Panc1 (cell line): ENCODE data around the gene DPYD. TPM values are rescaled to one million over a fixed set of nuclear protein-coding genes. Genes with fewer than 3 reads are reported as not detected.

Experiments
- ATAC-seq: fragments of 200-7000 bp; cut with Tn5 transposase; 2 replicates; pipeline ENCODE4 v1.9.1; 2020; ENCODE audit warnings: mild to moderate bottlenecking, moderate library complexity
- BruUV-seq: library from RNA; stranded (reverse); fragments of 400-500 nt; replicated peaks from 2 replicates; lab custom pipeline; 2021; lab: Mats Ljungman, UMichigan
- CTCF ChIA-PET: fragments of 300-600 bp; sonication (Branson Sonifier 250); formaldehyde crosslinking; loops from one replicate; lab custom pipeline; 2022; ENCODE audit warnings: antibody characterized with exemption; lab: Charles Lee
- POLR2A ChIA-PET: fragments of 300-600 bp; sonication (Branson Sonifier 250); formaldehyde crosslinking; loops from one replicate; lab custom pipeline; 2022; ENCODE audit warnings: antibody characterized with exemption; lab: Charles Lee
- DNase-seq: peaks from one replicate; pipeline ENCODE4 v3.0.0-alpha.2; 2010; ENCODE audit warnings: low read depth, low spot score
- H3K27ac ChIP-seq: 2 replicates; pipeline ENCODE4 v1.5.1; 2011; ENCODE audit warnings: mild to moderate bottlenecking, low read length, inconsistent platforms
- H3K27me3 ChIP-seq: fragments of 200-500 bp; sonication (Bioruptor generic); 2 replicates; pipeline ENCODE4 v1.6.0; 2014; ENCODE audit warnings: low read length, inconsistent platforms; ENCODE audit not compliant: control insufficient read depth, insufficient read depth
- H3K36me3 ChIP-seq: fragments of 200-500 bp; sonication (Bioruptor generic); 2 replicates; pipeline ENCODE4 v1.5.1; 2014; ENCODE audit warnings: inconsistent platforms, mild to moderate bottlenecking, low read length, moderate library complexity; ENCODE audit not compliant: control insufficient read depth, insufficient read depth
- H3K4me1 ChIP-seq: 2 replicates; pipeline ENCODE4 v1.5.1; 2011; ENCODE audit warnings: inconsistent platforms, mild to moderate bottlenecking, low read length, moderate library complexity; ENCODE audit not compliant: control insufficient read depth, insufficient read depth
- H3K4me3 ChIP-seq, 2 experiments: 2 replicates each; pipeline ENCODE4 v1.5.1; 2011 to 2012; ENCODE audit warnings: low read depth in 2 of 2, low read length in 2 of 2, mild to moderate bottlenecking in 2 of 2, inconsistent platforms in 1 of 2, moderate library complexity in 1 of 2
- H3K9me3 ChIP-seq: fragments of 200-500 bp; sonication (Bioruptor generic); 2 replicates; pipeline ENCODE4 v1.5.1; 2014; ENCODE audit warnings: low read depth, mild to moderate bottlenecking, inconsistent platforms, low read length, moderate library complexity; ENCODE audit not compliant: control insufficient read depth, insufficient read depth
- CTCF ChIP-seq: fragments of 450-650 bp; IDR thresholded peaks from 2 replicates; pipeline ENCODE4 v1.5.1; 2017; ENCODE audit warnings: mild to moderate bottlenecking
- POLR2AphosphoS5 ChIP-seq: IDR thresholded peaks from 2 replicates; pipeline ENCODE4 v1.6.1; 2012; ENCODE audit warnings: mild to moderate bottlenecking, low read depth, low read length, moderate library complexity
- REST ChIP-seq, 2 experiments: IDR thresholded peaks; 2 replicates each; pipeline ENCODE4 v1.6.1; 2011 to 2012; ENCODE audit warnings: low read depth in 2 of 2, control low read depth in 1 of 2, low read length in 1 of 2, mild to moderate bottlenecking in 1 of 2, moderate library complexity in 1 of 2; ENCODE audit not compliant: insufficient read depth in 1 of 2
- SIN3A ChIP-seq: IDR thresholded peaks from 2 replicates; pipeline ENCODE4 v1.6.1; 2012; ENCODE audit warnings: low read depth, mild to moderate bottlenecking, low read length, moderate library complexity, borderline replicate concordance; ENCODE audit not compliant: insufficient read depth
- TCF7L2 ChIP-seq: IDR thresholded peaks from 2 replicates; pipeline ENCODE4 v1.6.1; 2011; ENCODE audit warnings: mild to moderate bottlenecking, low read depth, low read length, inconsistent platforms
- in situ Hi-C: cut with HindIII; loops from 2 replicates; pipeline ENCODE4 v1.10.0; 2016; ENCODE audit warnings: low sequenced_read_pairs, low pct_unique_long_range_greater_than_20kb
- intact Hi-C: fragments of 100-400 bp; cut with micrococcal nuclease; formaldehyde crosslinking; loops from one replicate; pipeline ENCODE4 v1.10.0; 2022; ENCODE audit not compliant: unreplicated experiment
- total RNA-seq: library from RNA; stranded (reverse); gene quantifications from one replicate; pipeline ENCODE4 v1.2.1, GENCODE V29; 2021; ENCODE audit not compliant: unreplicated experiment

Gene DPYD
- total RNA-seq, 1 experiment from 2014 or later: 2.0 TPM

- Histone ChIP-seq H3K27me3 (no peaks in the 10 kb centered on the region), H3K4me3 (no peak overlapping the region), H3K4me1 (no peaks in the 10 kb centered on the region), H3K27ac (no peak overlapping the region), H3K9me3 (no peaks in the 10 kb centered on the region), H3K36me3 (no peaks in the 10 kb centered on the region)
- POLR2A ChIA-PET: no interaction called here
- ATAC-seq (no peak), DNase-seq (no peak)
- in situ Hi-C loops (no loop called here), intact Hi-C loops (loop anchor here (10.0 kb wide), 1 partner anchor 230 kb away; no protein-coding TSS in a partner anchor)
- TF ChIP-seq CTCF: no peak
- no peak for TF ChIP-seq POLR2AphosphoS5
- no peak for TF ChIP-seq REST (IDR thresholded peaks at IDR 0.05; ENCODE audit: insufficient read depth in 1 of 2, low read depth in 2 of 2, low read length in 1 of 2)
- no peak for TF ChIP-seq TCF7L2
- TF ChIP-seq SIN3A: no peak
- BruUV-seq: no TSS peak
- CTCF ChIA-PET: no interaction called here
Measured at GRCh38 chr1:97824624-97825023, 96.2 kb downstream of the DPYD start.

- in situ Hi-C loops: no loop called here
- BruUV-seq: no TSS peak
- H3K4me3 ChIP-seq: no peak overlapping the region
- ChIA-PET CTCF (no interaction called here), POLR2A (no interaction called here)
- ATAC-seq: no peak
- no peak for TF ChIP-seq REST (IDR thresholded peaks at IDR 0.05; ENCODE audit: insufficient read depth in 1 of 2, low read depth in 2 of 2, low read length in 1 of 2)
- no peak for TF ChIP-seq CTCF
- TF ChIP-seq TCF7L2: no peak
- no peak for TF ChIP-seq SIN3A
- no peak for TF ChIP-seq POLR2AphosphoS5
- H3K27ac ChIP-seq: no peak overlapping the region
- H3K27me3 ChIP-seq: no peaks in the 10 kb centered on the region
- intact Hi-C loops: loop anchor here (10.0 kb wide), 1 partner anchor 231 kb away; no protein-coding TSS in a partner anchor
- H3K9me3 ChIP-seq: no peaks in the 10 kb centered on the region
- no peaks in the 10 kb centered on the region for H3K36me3 ChIP-seq
- no peak for DNase-seq
- no peaks in the 10 kb centered on the region for H3K4me1 ChIP-seq
Measured at GRCh38 chr1:97824200-97824599, 96.6 kb downstream of the DPYD start.
